Prostate gland (tissue), 2 donors: Measurements from ENCODE around the gene WTAP. TPM values are rescaled to one million over a fixed set of nuclear protein-coding genes. Genes with fewer than 3 reads are reported as not detected.

Experiments used
- DNase-seq: peaks from one replicate; pipeline ENCODE4 v3.0.0-alpha.2; 2019; ENCODE audit warnings: low spot score
- H3K27ac ChIP-seq, 2 donors: fragments of 200-600 bp; sonication (generic); 2 replicates each; pipeline ENCODE4 v1.5.1; 2017 to 2019
- H3K27me3 ChIP-seq: fragments of 200-600 bp; sonication (generic); replicated peaks from 2 replicates; pipeline ENCODE4 v1.5.1; 2019; ENCODE audit not compliant: insufficient read depth
- H3K36me3 ChIP-seq, 2 donors: fragments of 200-600 bp; sonication (generic); 1 replicate in 1 of 2; 2 replicates in 1 of 2; pipeline versions ENCODE4 v1.5.1 to v1.8.1; 2017 to 2019
- H3K4me1 ChIP-seq: fragments of 200-600 bp; sonication (generic); replicated peaks from 2 replicates; pipeline ENCODE4 v1.5.1; 2019
- H3K4me3 ChIP-seq, 2 donors: fragments of 200-600 bp; sonication (generic); 2 replicates each; pipeline ENCODE4 v1.5.1; 2017 to 2019
- H3K9me3 ChIP-seq: fragments of 200-600 bp; sonication (generic); 2 replicates; pipeline ENCODE4 v1.5.1; 2017
- CTCF ChIP-seq, 4 experiments: fragments of 200-600 bp in 2 of 4; fragments of 450-650 bp in 2 of 4; sonication (generic) in 2 of 4; IDR thresholded peaks; 1 replicate in 3 of 4; 2 replicates in 1 of 4; pipeline ENCODE4 v1.5.1; 2016 to 2019; ENCODE audit warnings: antibody characterized with exemption in 4 of 4, mild to moderate bottlenecking in 2 of 4, moderate library complexity in 2 of 4
- POLR2A ChIP-seq: fragments of 450-650 bp; IDR thresholded peaks from one replicate; pipeline ENCODE4 v1.6.1; 2016; ENCODE audit warnings: antibody characterized with exemption, mild to moderate bottlenecking
- POLR2AphosphoS5 ChIP-seq: sonication (generic); formaldehyde crosslinking; IDR thresholded peaks from one replicate; pipeline ENCODE4 v1.6.1; 2017; ENCODE audit warnings: antibody characterized with exemption
- WGBS: methylation state at CpG from one replicate; pipeline ENCODE4 v1.1.5; 2018; 5-methylcytosine and 5-hydroxymethylcytosine counted together
- intact Hi-C: fragments of 100-400 bp; cut with DNase I; formaldehyde crosslinking; loops from one replicate; pipeline ENCODE4 v1.14.2; 2022
- total RNA-seq, 2 donors: library from RNA; depleted of rRNA; stranded (reverse); fragments of >200 nt; gene quantifications; one replicate each; pipeline ENCODE4 v1.1.0, GENCODE V29; 2016

Gene WTAP
- total RNA-seq, 2 donors from 2014 or later: 84.1 to 99.3 TPM

- Histone ChIP-seq H3K27me3 (no peaks in the 10 kb centered on the region), H3K4me1 (peaks cover 14% of the 10 kb centered on the region), H3K36me3 (no peaks in the 10 kb centered on the region), H3K9me3 (no peaks in the 10 kb centered on the region), H3K27ac (peak overlapping the region; percentile 96), H3K4me3 (peak overlapping the region; percentile 77 to 83)
- intact Hi-C loops: no loop called here
- DNase-seq: peak; percentile 48
- 8% methylated on average over 11 of the region's 11 CpGs for WGBS
- peak; percentile 27 to 93 (median 78) for TF ChIP-seq CTCF (IDR thresholded peaks at IDR 0.05)
- TF ChIP-seq POLR2A: no peak
- TF ChIP-seq POLR2AphosphoS5: peak; percentile 84
Measured at GRCh38 chr6:159691133-159691962, 36.0 kb upstream of the WTAP start.

- intact Hi-C loops: loop anchor here (2.0 kb wide), 2 partner anchors 69 to 99 kb away; partner anchors contain the start of gene MRPL18
- peak overlapping the region; percentile 96 for H3K27ac ChIP-seq
- WGBS: 35% methylated on average over 7 of the region's 7 CpGs
- H3K9me3 ChIP-seq: no peaks in the 10 kb centered on the region
- no peaks in the 10 kb centered on the region for H3K27me3 ChIP-seq
- no peak for TF ChIP-seq POLR2A
- TF ChIP-seq POLR2AphosphoS5: no peak
- peaks cover 14% of the 10 kb centered on the region for H3K4me1 ChIP-seq
- peak overlapping the region; percentile 77 to 83 for H3K4me3 ChIP-seq
- no peaks in the 10 kb centered on the region for H3K36me3 ChIP-seq
- no peak for DNase-seq
Measured at GRCh38 chr6:159691963-159692287, 35.4 kb upstream of the WTAP start.

GRCh38 chr6:159692303-159693127 is 34.8 kb upstream of the WTAP start:
- peak overlapping the region; percentile 77 to 83 for H3K4me3 ChIP-seq
- TF ChIP-seq POLR2AphosphoS5 (no peak), POLR2A (no peak)
- WGBS: under 1% methylated on average over 49 of the region's 66 CpGs
- intact Hi-C loops: loop anchor here (1.0 to 2.0 kb wide), 3 partner anchors 35 to 98 kb away; partner anchors contain the start of genes MRPL18 and WTAP
- no peaks in the 10 kb centered on the region for H3K9me3 ChIP-seq
- peaks cover 14% of the 10 kb centered on the region for H3K4me1 ChIP-seq
- no peaks in the 10 kb centered on the region for H3K27me3 ChIP-seq
- DNase-seq: peak; percentile 54
- H3K36me3 ChIP-seq: no peaks in the 10 kb centered on the region
- peak overlapping the region; percentile 96 for H3K27ac ChIP-seq

GRCh38 chr6:159693128-159693893 is 34.0 kb upstream of the WTAP start, which contains the start of gene SOD2:
Gene SOD2 (minus strand): TSS chr6:159693241. CDS start chr6:159693167, 74 bp downstream.
- H3K36me3 ChIP-seq: no peaks in the 10 kb centered on the region
- H3K27ac ChIP-seq: peak within 1 kb of the TSS; percentile 96
- under 1% methylated on average over 50 of the region's 74 CpGs for WGBS
- H3K27me3 ChIP-seq: no peaks in the 10 kb centered on the region
- peak within 1 kb of the TSS; percentile 77 to 83 for H3K4me3 ChIP-seq
- no peaks in the 10 kb centered on the region for H3K9me3 ChIP-seq
- intact Hi-C loops: loop anchor here (1.0 to 2.0 kb wide), 3 partner anchors 34 to 97 kb away; partner anchors contain the start of genes MRPL18 and WTAP
- DNase-seq: peak; percentile 76
- peaks cover 14% of the 10 kb centered on the region for H3K4me1 ChIP-seq
- TF ChIP-seq CTCF (IDR thresholded peaks at IDR 0.05): no peak
- TF ChIP-seq POLR2AphosphoS5: peak; percentile 73
- TF ChIP-seq POLR2A: peak; percentile 90

- peak overlapping the region; percentile 96 for H3K27ac ChIP-seq
- no peaks in the 10 kb centered on the region for H3K9me3 ChIP-seq
- TF ChIP-seq POLR2A (peak; percentile 44), CTCF (IDR thresholded peaks at IDR 0.05) (no peak), POLR2AphosphoS5 (peak; percentile 80)
- H3K4me3 ChIP-seq: peak overlapping the region; percentile 77 to 83
- intact Hi-C loops: loop anchor here (1.0 to 2.0 kb wide), 3 partner anchors 33 to 97 kb away; partner anchors contain the start of genes MRPL18 and WTAP
- peaks cover 14% of the 10 kb centered on the region for H3K4me1 ChIP-seq
- peak; percentile 73 for DNase-seq
- no peaks in the 10 kb centered on the region for H3K36me3 ChIP-seq
- 19% methylated on average over 14 of the region's 14 CpGs for WGBS
- H3K27me3 ChIP-seq: no peaks in the 10 kb centered on the region
Measured at GRCh38 chr6:159693894-159694545, 33.3 kb upstream of the WTAP start.
